SK-MEL-5 (cell line): ENCODE results near the gene DHX29. TPM values are rescaled to one million over a fixed set of nuclear protein-coding genes. Genes with fewer than 3 reads are reported as not detected.

Experiments used
- DNase-seq: peaks from one replicate; pipeline ENCODE4 v3.0.0-alpha.2; 2016; ENCODE audit warnings: low read depth, low spot score
- in situ Hi-C: cut with HindIII; loops from 2 replicates; pipeline ENCODE4 v1.10.0; 2016; ENCODE audit warnings: low sequenced_read_pairs, high pct_unique_total_duplicates, low pct_unique_long_range_greater_than_20kb
- total RNA-seq: library from RNA; depleted of rRNA; stranded (reverse); fragments of >200 nt; shearing (Covaris generic); gene quantifications from 2 replicates; pipeline ENCODE4 v1.2.3, GENCODE V29; 2014; rRNA removed

DHX29 gene
- total RNA-seq, 1 experiment from 2014 or later: 36.3 TPM

- in situ Hi-C loops: no loop called here
- no peak for DNase-seq
Observed at GRCh38 chr5:55225346-55225745, 82.1 kb downstream of the DHX29 start.

DNA sequence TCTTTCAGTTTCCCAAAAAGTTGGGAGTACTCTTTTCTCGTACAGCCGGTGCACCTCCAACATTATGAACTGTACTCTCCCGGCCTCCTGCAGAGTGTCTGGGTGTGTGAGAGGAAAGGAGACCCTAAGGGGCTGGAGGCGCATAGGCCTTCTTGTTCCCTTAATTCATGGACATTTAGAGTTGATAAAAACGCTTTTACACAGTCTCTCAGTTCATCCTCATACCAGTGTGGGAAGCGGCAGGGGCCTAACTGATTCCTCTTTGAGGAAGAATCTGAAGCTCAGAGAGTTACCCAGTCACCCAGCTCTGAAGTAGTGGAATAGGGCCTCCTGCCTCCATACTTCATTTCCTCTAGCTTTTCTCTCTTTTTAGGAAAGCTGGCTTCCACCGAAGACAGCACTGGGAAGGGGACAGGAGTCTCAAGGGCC lies 83.7 kb downstream of the DHX29 start:
- in situ Hi-C loops: no loop called here
- DNase-seq: no peak

GRCh38 chr5:55222985-55223811 lies 84.3 kb downstream of the DHX29 start:
- no peak for DNase-seq
- in situ Hi-C loops: no loop called here

DNA sequence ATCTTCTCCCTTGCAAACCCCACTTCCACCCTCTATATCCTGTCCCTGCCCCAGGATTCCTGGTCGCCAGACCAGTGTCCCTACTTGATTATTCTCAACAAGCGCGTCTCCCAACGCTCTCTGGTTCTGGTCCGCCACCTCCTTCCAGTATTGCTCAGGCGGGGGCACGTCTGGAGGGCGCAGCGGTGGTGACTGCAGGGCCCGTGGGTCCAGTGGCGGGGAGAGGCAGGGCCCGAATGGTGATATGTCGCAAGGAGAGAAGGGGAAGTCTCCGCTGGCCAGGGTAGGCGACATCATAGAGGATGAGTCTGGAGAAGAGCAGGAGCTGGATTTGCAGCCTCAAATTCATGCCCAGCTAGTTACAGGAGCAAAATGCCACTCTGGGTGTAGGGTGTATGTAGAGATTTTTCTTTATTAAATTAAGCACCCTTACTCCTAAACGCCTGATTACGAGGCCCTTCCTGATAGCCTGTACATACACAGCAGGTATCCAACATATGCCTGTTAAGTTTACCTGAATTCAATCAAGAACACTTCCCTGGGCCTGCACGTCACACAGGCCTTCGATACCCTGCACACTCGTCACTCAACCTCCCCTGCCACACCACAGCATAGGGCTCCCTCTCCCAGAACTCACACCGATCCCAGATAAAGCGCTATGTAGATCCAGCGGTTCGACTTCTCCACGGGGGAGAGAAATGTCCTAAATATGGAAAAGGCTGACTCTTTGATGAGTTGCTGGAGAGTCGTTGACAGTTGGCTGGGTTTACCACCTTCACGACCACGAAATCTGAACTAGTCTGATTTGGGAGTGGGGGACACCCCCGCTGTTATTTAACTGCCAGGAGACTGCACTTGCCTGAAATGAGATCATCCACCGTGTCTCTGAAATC lies 85.2 kb downstream of the DHX29 start:
- in situ Hi-C loops: no loop called here

GRCh38 chr5:55220433-55221185 lies 86.9 kb downstream of the DHX29 start:
- in situ Hi-C loops: no loop called here
- DNase-seq: no peak

More for the DNA sequence above, 85.2 kb downstream of the DHX29 start:
- no peak for DNase-seq

- in situ Hi-C loops: no loop called here
- no peak for DNase-seq
Observed at GRCh38 chr5:55219770-55220169, 87.7 kb downstream of the DHX29 start.

GRCh38 chr5:55218967-55219366 lies 88.5 kb downstream of the DHX29 start:
- DNase-seq: no peak
- in situ Hi-C loops: no loop called here

DNA sequence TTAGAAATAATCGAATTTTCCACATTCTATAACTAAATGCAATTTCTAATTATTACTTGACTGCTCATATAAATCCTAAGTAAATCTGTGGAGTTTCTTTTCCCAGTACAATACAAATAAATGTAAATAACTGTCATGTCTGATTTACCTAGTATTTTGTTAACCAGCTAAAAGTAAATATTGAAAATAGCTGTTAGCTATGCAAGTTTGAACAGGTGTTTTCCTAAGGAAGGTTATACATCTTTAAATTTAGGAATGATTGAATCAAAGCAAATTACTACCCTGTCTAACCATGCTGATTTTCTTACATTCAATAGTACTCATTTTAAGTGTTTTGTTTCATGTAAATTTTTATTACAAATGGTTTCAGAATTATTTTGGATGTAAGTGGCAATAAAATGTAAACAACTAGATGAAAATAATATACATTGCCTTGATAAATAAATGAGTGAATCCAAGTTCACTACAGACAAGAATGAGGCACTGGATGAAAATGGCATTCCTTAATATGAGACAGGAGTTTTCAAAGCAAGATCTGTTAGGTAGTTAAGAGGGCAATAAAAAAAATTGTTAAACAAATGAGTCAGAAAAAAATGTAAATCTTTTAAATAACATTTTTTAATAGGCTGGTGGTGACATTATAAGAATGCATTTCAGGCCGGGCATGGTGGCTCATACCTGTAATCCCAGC lies 96.2 kb downstream of the DHX29 start:
- in situ Hi-C loops: no loop called here
- no peak for DNase-seq

Other genes starting within 250 kb of the DHX29 start
- gene GZMA, start 205.0 kb downstream of the DHX29 start, total RNA-seq: not detected in 2 replicates
- 95.2 and 96.6 TPM in 2 replicates for gene GPX8, start 147.5 kb downstream of the DHX29 start, total RNA-seq
- 0.21 and 0.35 TPM in 2 replicates for gene CDC20B, start 134.5 kb downstream of the DHX29 start, total RNA-seq
- gene MCIDAS, start 80.4 kb downstream of the DHX29 start, total RNA-seq: 3.5 and 4.2 TPM in 2 replicates
- gene CCNO, start 74.1 kb downstream of the DHX29 start, total RNA-seq: 0.19 and 0.24 TPM in 2 replicates
- gene MTREX, start 295 bp upstream of the DHX29 start, total RNA-seq: 100 and 117 TPM in 2 replicates
- 17.1 and 18.0 TPM in 2 replicates for gene PLPP1, start 227.3 kb upstream of the DHX29 start, total RNA-seq